ENCODE results near the gene ABCA5.

ABCA5 gene

DNA sequence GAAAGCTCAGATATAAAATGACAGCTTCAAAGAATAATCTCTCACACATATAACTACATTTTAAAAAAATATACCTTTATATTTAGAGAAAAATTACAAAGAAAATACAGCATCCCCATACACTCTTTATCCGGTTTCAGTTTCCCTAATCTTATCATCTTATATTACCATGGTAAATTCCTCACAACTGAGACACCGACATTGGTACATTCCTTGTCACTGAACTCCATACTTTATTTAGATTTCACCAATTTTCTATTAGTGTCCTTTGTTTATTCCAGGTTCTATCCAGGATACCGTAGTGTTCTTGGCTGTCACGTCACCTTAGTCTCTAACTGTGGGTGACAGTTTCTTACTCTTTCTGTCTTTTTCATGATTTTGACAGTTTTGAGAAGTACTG is 76.3 kb downstream of the ABCA5 start:
- H3K4me3 ChIP-seq (ENCODE audit: low read depth, low read length) = no peak overlapping the region
- in situ Hi-C loops (cut with HindIII; ENCODE audit: low sequenced_read_pairs) = no loop called here
- TF ChIP-seq, protein P1, sequence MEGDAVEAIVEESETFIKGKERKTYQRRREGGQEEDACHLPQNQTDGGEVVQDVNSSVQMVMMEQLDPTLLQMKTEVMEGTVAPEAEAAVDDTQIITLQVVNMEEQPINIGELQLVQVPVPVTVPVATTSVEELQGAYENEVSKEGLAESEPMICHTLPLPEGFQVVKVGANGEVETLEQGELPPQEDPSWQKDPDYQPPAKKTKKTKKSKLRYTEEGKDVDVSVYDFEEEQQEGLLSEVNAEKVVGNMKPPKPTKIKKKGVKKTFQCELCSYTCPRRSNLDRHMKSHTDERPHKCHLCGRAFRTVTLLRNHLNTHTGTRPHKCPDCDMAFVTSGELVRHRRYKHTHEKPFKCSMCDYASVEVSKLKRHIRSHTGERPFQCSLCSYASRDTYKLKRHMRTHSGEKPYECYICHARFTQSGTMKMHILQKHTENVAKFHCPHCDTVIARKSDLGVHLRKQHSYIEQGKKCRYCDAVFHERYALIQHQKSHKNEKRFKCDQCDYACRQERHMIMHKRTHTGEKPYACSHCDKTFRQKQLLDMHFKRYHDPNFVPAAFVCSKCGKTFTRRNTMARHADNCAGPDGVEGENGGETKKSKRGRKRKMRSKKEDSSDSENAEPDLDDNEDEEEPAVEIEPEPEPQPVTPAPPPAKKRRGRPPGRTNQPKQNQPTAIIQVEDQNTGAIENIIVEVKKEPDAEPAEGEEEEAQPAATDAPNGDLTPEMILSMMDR (IDR thresholded peaks at IDR 0.05; ENCODE audit: low read depth, low read length) = no peak
- peak; percentile 6 for DNase-seq (ENCODE audit: low read depth, low spot score)

DNA sequence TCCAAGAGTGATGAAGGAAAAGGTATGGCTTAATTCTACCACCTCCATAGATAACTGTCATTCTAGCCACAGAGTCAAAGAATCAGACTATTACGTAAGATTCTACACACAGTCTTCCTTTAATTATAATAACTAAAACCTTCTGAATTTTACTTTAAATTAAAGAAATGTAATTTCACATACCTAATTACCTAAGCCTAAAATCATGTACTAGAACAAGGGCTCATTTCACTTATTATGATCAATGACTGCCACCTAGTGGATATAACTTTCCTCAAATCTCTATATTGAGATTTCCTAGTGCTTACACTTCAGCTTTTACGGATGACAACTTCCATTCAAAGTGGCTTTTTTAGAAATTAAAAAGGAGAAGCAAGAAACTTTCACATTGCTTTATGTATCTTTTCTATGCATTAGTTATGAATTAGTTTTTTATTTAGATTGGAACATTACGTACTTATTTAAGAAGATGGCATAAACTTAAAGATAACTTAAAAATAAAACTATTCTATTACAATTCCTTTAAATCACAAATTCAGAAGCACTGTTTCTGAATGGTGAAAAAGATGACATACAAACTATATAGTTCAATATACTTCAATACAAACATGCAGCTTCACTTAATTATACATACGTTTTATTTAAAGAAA is 80.1 kb downstream of the ABCA5 start:
- no peak overlapping the region for H3K4me3 ChIP-seq (ENCODE audit: low read depth, low read length)
- in situ Hi-C loops (cut with HindIII; ENCODE audit: low sequenced_read_pairs) = no loop called here
- peak; percentile 66 for DNase-seq (ENCODE audit: low read depth, low spot score)
- TF ChIP-seq, protein P1 (IDR thresholded peaks at IDR 0.05; ENCODE audit: low read depth, low read length) = peak; percentile 48

DNA sequence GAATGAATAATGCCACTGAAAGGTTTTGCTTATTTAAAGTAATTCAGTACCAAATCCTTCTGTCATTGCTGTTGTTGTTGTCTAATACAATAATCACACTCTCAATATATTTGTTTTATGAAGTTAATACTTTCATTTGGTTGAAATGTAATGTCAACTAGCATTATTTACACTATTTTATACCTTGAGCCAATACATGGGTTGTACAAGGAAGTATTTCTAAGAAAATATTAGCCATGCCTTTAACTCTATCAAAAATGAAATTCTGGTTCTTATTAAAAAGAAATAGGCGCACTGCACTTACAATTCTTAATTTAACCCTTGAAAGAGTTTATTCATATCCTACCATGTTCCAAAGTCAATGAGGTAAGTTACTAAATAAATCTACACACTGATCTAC is 80.7 kb downstream of the ABCA5 start:
- DNase-seq (ENCODE audit: low read depth, low spot score) = no peak
- TF ChIP-seq, protein P1 (IDR thresholded peaks at IDR 0.05; ENCODE audit: low read depth, low read length) = no peak
- H3K4me3 ChIP-seq (ENCODE audit: low read depth, low read length) = no peak overlapping the region
- in situ Hi-C loops (cut with HindIII; ENCODE audit: low sequenced_read_pairs) = no loop called here

DNA sequence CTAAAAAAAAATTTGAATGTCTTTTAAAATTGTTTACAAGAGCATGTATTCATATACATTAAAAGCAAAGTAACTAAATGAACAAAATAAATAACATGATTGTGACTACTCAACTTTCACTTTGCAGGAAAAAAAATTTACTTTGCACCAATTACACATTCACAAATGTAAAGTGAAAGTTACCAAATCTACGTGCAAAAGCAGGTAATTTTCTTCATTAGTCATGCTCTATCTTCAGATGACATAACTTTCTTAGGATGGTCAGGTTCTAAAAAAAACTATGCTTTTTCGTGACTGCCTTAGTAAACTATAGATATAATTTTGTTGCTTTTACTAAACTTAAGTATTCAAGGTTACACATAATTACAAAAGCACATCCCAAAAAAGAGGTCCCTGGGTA is 81.3 kb downstream of the ABCA5 start:
- TF ChIP-seq, protein P1 (IDR thresholded peaks at IDR 0.05; ENCODE audit: low read depth, low read length) = no peak
- DNase-seq (ENCODE audit: low read depth, low spot score) = no peak
- in situ Hi-C loops (cut with HindIII; ENCODE audit: low sequenced_read_pairs) = no loop called here
- H3K4me3 ChIP-seq (ENCODE audit: low read depth, low read length) = no peak overlapping the region

DNA sequence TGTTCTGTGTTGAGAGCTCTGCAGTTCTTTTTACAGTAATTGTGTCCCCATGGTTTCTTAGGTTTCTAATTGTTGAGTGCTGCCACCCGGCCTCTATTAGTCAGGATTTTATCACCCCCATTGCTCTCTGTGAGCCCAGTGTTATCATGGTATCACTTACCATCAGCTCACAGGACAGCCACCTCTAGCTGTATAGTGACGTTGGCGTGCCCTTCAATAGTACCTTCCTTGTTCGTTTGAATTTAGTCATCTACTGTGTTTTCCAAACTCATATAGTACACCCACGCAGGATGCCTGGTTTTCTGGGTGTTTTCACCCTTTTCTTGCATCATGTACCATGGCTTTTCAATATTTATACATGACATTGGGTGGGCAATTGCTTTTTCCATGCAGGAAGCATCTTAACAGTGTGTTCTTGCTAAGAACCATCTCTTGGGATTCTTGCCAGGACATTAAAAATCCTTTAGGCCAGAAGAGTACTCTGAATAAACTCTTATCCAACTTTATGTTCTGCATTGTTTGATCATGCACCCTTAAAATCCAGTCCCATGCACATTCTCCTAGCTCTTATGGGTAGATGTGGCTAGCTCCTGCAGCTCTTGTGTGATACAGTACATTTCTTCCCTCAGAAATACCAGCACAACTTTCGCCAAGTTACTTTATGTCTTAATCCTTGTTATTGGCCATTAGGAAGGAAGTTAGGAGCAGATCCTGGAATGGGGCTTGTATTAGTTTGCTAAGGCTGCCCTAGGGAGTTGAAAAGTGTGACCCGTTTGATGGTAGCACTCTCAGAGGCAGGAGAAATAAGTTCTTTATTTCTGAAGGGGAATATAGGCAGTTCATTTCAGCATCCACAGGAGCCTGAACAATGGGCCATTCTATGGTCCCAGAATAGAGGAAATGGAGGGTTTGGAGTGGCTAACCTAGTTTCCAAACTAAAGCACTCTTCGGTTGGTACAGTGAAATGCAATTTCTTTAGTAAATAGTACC is 87.0 kb downstream of the ABCA5 start:
- no peak overlapping the region for H3K4me3 ChIP-seq (ENCODE audit: low read depth, low read length)
- in situ Hi-C loops (cut with HindIII; ENCODE audit: low sequenced_read_pairs) = no loop called here
- no peak for DNase-seq (ENCODE audit: low read depth, low spot score)
- TF ChIP-seq, protein P1 (IDR thresholded peaks at IDR 0.05; ENCODE audit: low read depth, low read length) = no peak

DNA sequence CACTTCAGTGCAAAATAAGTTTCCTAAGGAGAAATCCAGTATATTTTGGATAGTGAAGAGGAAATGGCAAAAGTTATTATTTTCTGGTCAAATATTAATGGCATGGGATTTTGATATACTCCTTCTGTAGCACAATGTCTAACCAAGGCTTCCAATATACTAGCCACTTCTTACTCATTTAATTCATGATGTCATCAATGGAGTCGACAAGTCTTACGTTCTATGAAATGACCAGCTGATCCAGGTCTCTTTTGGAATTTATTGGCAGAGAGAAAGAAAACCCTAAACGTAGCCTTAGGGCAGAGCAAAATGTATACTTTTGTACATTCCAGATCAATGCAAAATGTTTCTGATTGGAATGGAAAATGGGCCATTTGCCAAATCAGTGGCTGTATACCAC is 90.0 kb downstream of the ABCA5 start:
- H3K4me3 ChIP-seq (ENCODE audit: low read depth, low read length) = no peak overlapping the region
- TF ChIP-seq, protein P1 (IDR thresholded peaks at IDR 0.05; ENCODE audit: low read depth, low read length) = no peak
- DNase-seq (ENCODE audit: low read depth, low spot score) = no peak
- in situ Hi-C loops (cut with HindIII; ENCODE audit: low sequenced_read_pairs) = no loop called here
